NCI-H1436 (cell line): ENCODE data around the gene SYCN.
A peak's percentile ranks its signal among the peaks of the same experiment; 100 is the strongest.
"Not testable (repeated sequence)": the region's sequence is repeated elsewhere in the genome, so short reads cannot be mapped to it uniquely, and the experiment has no call there.

Source experiments
- DNase-seq: peaks from one replicate; lab custom pipeline; 2025; lab: John Stamatoyannopoulos, UW

Gene SYCN

GRCh38 chr19:39224910-39225309, 20.8 kb upstream of the SYCN start:
- DNase-seq: no peak

- no peak for DNase-seq
Observed at GRCh38 chr19:39223703-39224279, 19.7 kb upstream of the SYCN start.

- DNase-seq: not testable (repeated sequence)
Observed at GRCh38 chr19:39219108-39219507, 15.0 kb upstream of the SYCN start.

- no peak for DNase-seq
Observed at GRCh38 chr19:39218230-39219007, 14.4 kb upstream of the SYCN start.

GRCh38 chr19:39217094-39217493, 13.0 kb upstream of the SYCN start:
- DNase-seq: no peak

- DNase-seq: not testable (repeated sequence)
Observed at GRCh38 chr19:39215323-39215722, 11.3 kb upstream of the SYCN start.

- DNase-seq: peak; percentile 25
Observed at GRCh38 chr19:39212375-39212742, 8.3 kb upstream of the SYCN start.

GRCh38 chr19:39211731-39212374, 7.8 kb upstream of the SYCN start:
- no peak for DNase-seq

- no peak for DNase-seq
Observed at GRCh38 chr19:39209196-39209595, 5.1 kb upstream of the SYCN start.

GRCh38 chr19:39208175-39208795, 4.2 kb upstream of the SYCN start:
- DNase-seq: no peak

- DNase-seq: no peak
Observed at GRCh38 chr19:39207293-39207836, 3.3 kb upstream of the SYCN start.

- DNase-seq: no peak
Observed at GRCh38 chr19:39206122-39206521, 2.1 kb upstream of the SYCN start.

- DNase-seq: no peak
Observed at GRCh38 chr19:39205449-39205764, 1.3 kb upstream of the SYCN start.

GRCh38 chr19:39202998-39203355, 1.1 kb downstream of the SYCN start:
- DNase-seq: no peak

GRCh38 chr19:39200803-39201115, 3.3 kb downstream of the SYCN start:
- no peak for DNase-seq

- DNase-seq: no peak
Observed at GRCh38 chr19:39200066-39200802, 3.8 kb downstream of the SYCN start.

GRCh38 chr19:39199025-39199424, 5.0 kb downstream of the SYCN start:
- DNase-seq: no peak

GRCh38 chr19:39197808-39198207, 6.3 kb downstream of the SYCN start:
- DNase-seq: no peak

GRCh38 chr19:39196860-39197562, 7.1 kb downstream of the SYCN start, which contains the start of gene NCCRP1:
NCCRP1 (plus strand) TSS chr19:39196964; CDS start chr19:39196983, 19 bp downstream.
- DNase-seq: no peak

GRCh38 chr19:39196320-39196719, 7.7 kb downstream of the SYCN start:
- DNase-seq: no peak

- no peak for DNase-seq
Observed at GRCh38 chr19:39195755-39196154, 8.3 kb downstream of the SYCN start.
